GM23248 (cell line): Measurements from ENCODE around the gene ZNF536. TPM values are rescaled to one million over a fixed set of nuclear protein-coding genes. Genes with fewer than 3 reads are reported as not detected.

ENCODE experiments used
- DNase-seq: peaks from one replicate; pipeline ENCODE4 v3.0.0-alpha.2; 2015
- H2AFZ ChIP-seq: fragments of 200-600 bp; sonication (generic); 2 replicates; pipeline ENCODE4 v1.6.1; 2016; ENCODE audit warnings: antibody characterized with exemption
- H3F3A ChIP-seq: fragments of 200-600 bp; sonication (generic); 2 replicates; pipeline ENCODE4 v1.6.1; 2016; ENCODE audit warnings: mild to moderate bottlenecking, antibody characterized with exemption, mixed run types; ENCODE audit not compliant: insufficient read depth
- H3K27ac ChIP-seq: fragments of 200-600 bp; sonication (generic); 2 replicates; pipeline ENCODE4 v1.5.1; 2016; ENCODE audit warnings: mild to moderate bottlenecking
- H3K27me3 ChIP-seq: fragments of 200-600 bp; sonication (generic); replicated peaks from 2 replicates; pipeline ENCODE4 v1.6.1; 2016; ENCODE audit warnings: mild to moderate bottlenecking; ENCODE audit not compliant: insufficient read depth
- H3K36me3 ChIP-seq: fragments of 200-600 bp; sonication (generic); 2 replicates; pipeline ENCODE4 v1.6.1; 2016; ENCODE audit warnings: low read depth, mild to moderate bottlenecking
- H3K4me1 ChIP-seq: fragments of 200-600 bp; sonication (generic); 2 replicates; pipeline ENCODE4 v1.6.1; 2016; ENCODE audit warnings: mild to moderate bottlenecking; ENCODE audit not compliant: insufficient read depth
- H3K4me2 ChIP-seq: fragments of 200-600 bp; sonication (generic); one replicate; pipeline ENCODE4 v1.6.1; 2016; ENCODE audit warnings: mild to moderate bottlenecking; ENCODE audit not compliant: unreplicated experiment
- H3K4me3 ChIP-seq: fragments of 200-600 bp; sonication (generic); 2 replicates; pipeline ENCODE4 v1.5.1; 2016; ENCODE audit warnings: mild to moderate bottlenecking
- H3K79me2 ChIP-seq: fragments of 200-600 bp; sonication (generic); 2 replicates; pipeline ENCODE4 v1.6.1; 2016; ENCODE audit warnings: mild to moderate bottlenecking; ENCODE audit not compliant: insufficient read depth
- H3K9ac ChIP-seq: fragments of 200-600 bp; sonication (generic); 2 replicates; pipeline ENCODE4 v1.6.1; 2016; ENCODE audit warnings: mild to moderate bottlenecking
- H3K9me2 ChIP-seq: fragments of 200-600 bp; sonication (generic); 2 replicates; pipeline ENCODE4 v1.6.1; 2016; ENCODE audit warnings: mixed run types, mild to moderate bottlenecking, moderate library complexity; ENCODE audit not compliant: insufficient read depth
- H3K9me3 ChIP-seq: fragments of 200-600 bp; sonication (generic); one replicate; pipeline ENCODE4 v1.6.1; 2017; ENCODE audit warnings: low read depth
- H4K20me1 ChIP-seq: fragments of 200-600 bp; sonication (generic); 2 replicates; pipeline ENCODE4 v1.6.0; 2016; ENCODE audit not compliant: insufficient read depth
- EZH2 ChIP-seq: fragments of 200-600 bp; sonication (generic); IDR thresholded peaks from 2 replicates; pipeline ENCODE4 v1.6.1; 2018; ENCODE audit warnings: antibody characterized with exemption, mild to moderate bottlenecking; ENCODE audit not compliant: insufficient read depth, poor library complexity, severe bottlenecking
- EZH2phosphoT487 ChIP-seq: fragments of 200-600 bp; sonication (generic); IDR thresholded peaks from 2 replicates; pipeline ENCODE4 v1.6.1; 2018; ENCODE audit warnings: antibody characterized with exemption, moderate library complexity, mild to moderate bottlenecking, low read depth; ENCODE audit not compliant: insufficient read depth
- WGBS, 2 experiments: methylation state at CpG; one replicate each; pipeline ENCODE4 v1.1.6; 2015 to 2017; ENCODE audit warnings: low lambda C conversion rate in 2 of 2, low coverage in 1 of 2; ENCODE audit errors: missing lambda C conversion rate in 2 of 2; 5-methylcytosine and 5-hydroxymethylcytosine counted together
- in situ Hi-C: fragments of 300-500 bp; cut with MboI; formaldehyde crosslinking; loops from 2 replicates; pipeline ENCODE4 v1.15.0; 2020
- polyA plus RNA-seq: library from polyadenylated mRNA; unstranded; fragments of >200 nt; fragmentation: Nextera tagmentation; extraction: Ambion mirVana; gene quantifications from 2 replicates; pipeline ENCODE4 v1.2.1, GENCODE V29; 2016
- total RNA-seq: library from RNA; depleted of rRNA; stranded (reverse); fragments of >200 nt; shearing (Covaris generic); gene quantifications from 2 replicates; pipeline ENCODE4 v1.2.3, GENCODE V29; 2014

Gene ZNF536
- total and polyA plus RNA-seq, 2 experiments from 2014 or later, result 0.35 to 0.43 TPM

DNA sequence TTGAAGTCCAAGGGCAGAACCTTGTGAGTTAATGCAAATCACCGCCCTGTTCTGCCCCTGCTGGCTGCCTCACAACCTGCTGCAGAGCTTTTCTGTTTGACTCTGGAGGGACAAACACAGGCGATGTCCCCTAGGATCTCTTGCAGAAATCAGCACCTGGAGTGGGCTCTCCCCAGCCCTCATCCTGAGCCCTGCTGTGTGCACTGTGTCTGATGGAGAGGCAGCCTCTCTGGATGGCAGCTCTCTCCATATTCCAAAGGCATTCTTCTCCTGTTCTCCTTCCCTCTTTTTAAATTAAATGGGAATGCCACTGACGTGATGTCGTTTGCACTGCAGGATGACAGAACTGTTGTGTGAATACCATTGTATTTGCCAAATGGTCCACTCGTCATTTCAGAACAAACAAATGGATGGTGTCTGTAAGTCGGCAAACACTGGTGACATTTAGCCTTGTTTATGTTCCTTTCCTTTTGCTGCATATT, 184.1 kb downstream of the ZNF536 start:
- Histone ChIP-seq H2AFZ (no peak overlapping the region), H3K27me3 (no peaks in the 10 kb centered on the region), H3K4me1 (no peaks in the 10 kb centered on the region), H3K9me3 (no peaks in the 10 kb centered on the region), H3K9me2 (no peaks in the 10 kb centered on the region), H4K20me1 (no peaks in the 10 kb centered on the region), H3K4me2 (no peak overlapping the region), H3K27ac (no peak overlapping the region), H3K9ac (no peak overlapping the region), H3K79me2 (no peaks in the 10 kb centered on the region), H3K4me3 (no peak overlapping the region), H3F3A (no peaks in the 10 kb centered on the region), H3K36me3 (no peaks in the 10 kb centered on the region)
- TF ChIP-seq EZH2phosphoT487 (no peak), EZH2 (no peak)
- in situ Hi-C loops, result no loop called here
- WGBS, 2 experiments, result 48 to 54% methylated on average over 6 of the region's 6 CpGs
- DNase-seq, result no peak

DNA sequence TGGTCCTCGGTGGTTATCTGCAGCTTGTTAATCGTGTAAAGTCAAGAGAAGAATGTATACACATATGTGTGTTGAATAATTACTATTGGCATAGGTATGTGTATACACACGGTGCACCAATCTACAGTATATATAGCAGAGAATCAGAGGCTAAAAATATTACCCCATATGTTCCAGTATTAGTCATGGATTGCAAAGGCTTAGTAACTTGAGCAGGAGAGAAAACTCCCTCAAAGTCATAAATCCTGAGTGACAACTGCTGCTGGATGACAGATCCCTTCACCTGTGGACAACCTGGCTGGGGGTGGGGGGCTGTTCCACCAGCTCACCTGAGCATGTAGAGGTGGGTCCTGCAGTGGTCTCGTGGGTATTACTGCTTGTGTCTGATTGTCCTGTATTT, 185.0 kb downstream of the ZNF536 start:
- in situ Hi-C loops, result no loop called here
- DNase-seq, result no peak
- Histone ChIP-seq H3F3A (no peaks in the 10 kb centered on the region), H3K9me2 (no peaks in the 10 kb centered on the region), H3K9me3 (no peaks in the 10 kb centered on the region), H3K79me2 (no peaks in the 10 kb centered on the region), H3K9ac (no peak overlapping the region), H3K4me2 (no peak overlapping the region), H3K27me3 (no peaks in the 10 kb centered on the region), H3K4me1 (no peaks in the 10 kb centered on the region), H3K36me3 (no peaks in the 10 kb centered on the region), H4K20me1 (no peaks in the 10 kb centered on the region), H2AFZ (no peak overlapping the region), H3K27ac (no peak overlapping the region), H3K4me3 (no peak overlapping the region)
- TF ChIP-seq EZH2 (no peak), EZH2phosphoT487 (no peak)
- WGBS, 2 experiments, result 43 to 51% methylated on average over 4 of the region's 4 CpGs

DNA sequence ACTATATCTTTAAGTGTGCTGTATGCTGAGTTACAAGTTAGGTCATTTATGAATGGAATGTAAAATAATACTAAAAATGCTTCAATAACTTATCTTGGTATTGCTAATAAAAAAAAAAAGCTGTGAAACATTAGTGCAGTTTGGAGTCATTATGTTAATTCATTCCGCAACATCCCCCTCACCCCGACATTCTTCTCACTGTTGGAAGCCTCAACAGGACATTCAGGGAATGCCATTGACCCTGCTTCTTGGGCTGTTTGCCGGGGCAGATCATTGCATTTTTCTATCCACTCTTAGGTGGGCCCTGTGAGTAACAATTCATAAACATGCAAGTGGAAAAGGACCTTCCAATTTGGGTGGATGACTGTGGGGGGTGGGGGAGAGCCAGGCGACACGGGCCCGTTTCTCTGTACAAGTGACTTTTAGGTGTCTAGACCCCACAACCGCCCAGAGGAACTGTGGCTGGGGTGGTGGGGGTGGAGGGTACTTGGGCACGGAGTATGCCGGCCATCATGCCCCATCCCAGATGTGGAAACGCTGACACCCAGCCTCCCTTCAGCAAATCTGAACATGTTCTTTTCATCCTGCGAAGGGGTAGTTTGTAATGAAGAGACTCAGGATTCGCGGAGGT, 185.9 kb downstream of the ZNF536 start:
- no peaks in the 10 kb centered on the region for H4K20me1 ChIP-seq
- H3K36me3 ChIP-seq, result no peaks in the 10 kb centered on the region
- H3K79me2 ChIP-seq, result no peaks in the 10 kb centered on the region
- H3K27me3 ChIP-seq, result no peaks in the 10 kb centered on the region
- H3K4me1 ChIP-seq, result no peaks in the 10 kb centered on the region
- no peak for DNase-seq
- TF ChIP-seq EZH2, result no peak
- TF ChIP-seq EZH2phosphoT487, result no peak
- H3K27ac ChIP-seq, result no peak overlapping the region
- no peak overlapping the region for H3K9ac ChIP-seq
- in situ Hi-C loops, result no loop called here
- H3F3A ChIP-seq, result no peaks in the 10 kb centered on the region
- WGBS, 2 experiments, result 79% methylated on average over 13 of the region's 13 CpGs
- no peak overlapping the region for H3K4me3 ChIP-seq
- no peaks in the 10 kb centered on the region for H3K9me2 ChIP-seq
- no peaks in the 10 kb centered on the region for H3K9me3 ChIP-seq
- no peak overlapping the region for H2AFZ ChIP-seq
- H3K4me2 ChIP-seq, result no peak overlapping the region

- no peak overlapping the region for H3K4me2 ChIP-seq
- no peak overlapping the region for H3K9ac ChIP-seq
- TF ChIP-seq EZH2 (no peak), EZH2phosphoT487 (no peak)
- in situ Hi-C loops, result no loop called here
- no peaks in the 10 kb centered on the region for H3K4me1 ChIP-seq
- no peaks in the 10 kb centered on the region for H4K20me1 ChIP-seq
- H3K27ac ChIP-seq, result no peak overlapping the region
- no peaks in the 10 kb centered on the region for H3K27me3 ChIP-seq
- no peaks in the 10 kb centered on the region for H3K9me3 ChIP-seq
- no peaks in the 10 kb centered on the region for H3F3A ChIP-seq
- DNase-seq, result no peak
- H3K9me2 ChIP-seq, result no peaks in the 10 kb centered on the region
- no peaks in the 10 kb centered on the region for H3K79me2 ChIP-seq
- no peak overlapping the region for H3K4me3 ChIP-seq
- H3K36me3 ChIP-seq, result no peaks in the 10 kb centered on the region
- no peak overlapping the region for H2AFZ ChIP-seq
- 79 to 80% methylated on average over 6 of the region's 6 CpGs for WGBS, 2 experiments
Observed at GRCh38 chr19:30558793-30559192, 186.6 kb downstream of the ZNF536 start.
